Mammary epithelial cell (primary cell): ENCODE measurements around the gene EDDM13.

ENCODE experiments used
- CTCF ChIP-seq, 2 donors: IDR thresholded peaks in 1 of 2; conservative IDR thresholded peaks in 1 of 2; 2 replicates each; pipeline ENCODE4 v1.5.1; 2011 to 2012; ENCODE audit warnings: inconsistent platforms in 2 of 2, low read length in 2 of 2, mild to moderate bottlenecking in 2 of 2, control low read depth in 1 of 2, low read depth in 1 of 2; ENCODE audit not compliant: insufficient read depth in 1 of 2; ENCODE audit errors: extremely low read depth in 1 of 2
- EZH2 ChIP-seq: IDR thresholded peaks from 2 replicates; pipeline ENCODE4 v1.6.1; 2012; ENCODE audit warnings: low read length, inconsistent platforms, borderline replicate concordance

DNA sequence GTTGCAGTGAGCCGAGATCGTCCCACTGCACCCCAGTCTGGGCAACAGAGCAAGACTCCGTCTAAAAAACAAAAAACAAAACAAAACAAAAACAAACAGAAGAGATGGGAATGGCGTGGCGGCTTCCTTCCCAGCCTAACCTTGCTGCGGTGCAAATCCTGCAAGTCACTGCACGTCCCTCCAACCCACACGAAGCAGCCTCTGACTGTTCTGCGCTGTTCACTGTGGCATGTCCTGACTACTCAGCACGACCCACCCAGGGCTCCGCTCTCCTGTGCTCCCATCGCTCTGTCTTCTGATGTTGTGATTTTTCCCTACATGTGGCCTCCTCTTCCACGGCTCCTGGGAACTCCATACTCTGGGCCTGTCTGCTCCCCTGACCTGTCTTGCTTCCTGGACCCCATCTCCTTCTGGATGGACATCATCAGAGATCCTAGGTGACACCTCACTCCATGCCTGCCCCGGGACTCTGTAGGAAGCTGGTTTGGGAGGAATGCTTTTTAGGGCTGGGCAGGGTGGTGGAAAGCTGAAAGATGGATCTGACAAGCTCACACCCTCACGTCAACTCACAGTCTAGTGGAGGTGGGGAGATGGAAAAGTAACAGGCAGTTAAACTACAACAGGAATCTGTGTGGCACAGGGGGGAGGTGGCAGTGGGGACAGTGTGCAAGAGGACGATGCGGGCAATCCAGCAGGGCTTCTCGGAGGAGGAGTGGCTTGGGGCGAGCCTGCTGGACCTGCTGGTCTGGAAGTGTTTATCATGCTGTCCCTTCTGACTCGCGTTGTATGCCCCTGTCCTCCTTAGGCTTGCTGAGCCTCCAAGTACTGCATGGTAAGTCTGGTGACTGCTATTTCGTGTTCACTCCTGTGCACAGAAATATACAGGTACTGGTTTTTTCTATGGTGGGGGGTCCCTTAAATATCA is 23.2 kb downstream of the EDDM13 start:
- TF ChIP-seq CTCF (conservative IDR thresholded peaks at IDR 0.05 in 1 of 2, IDR thresholded peaks at IDR 0.05 in 1 of 2; ENCODE audit: extremely low read depth in 1 of 2, insufficient read depth in 1 of 2, low read depth in 1 of 2, low read length in 2 of 2) (no peak), EZH2 (no peak)
